GM21529 (cell line): ENCODE measurements around the gene SLC25A34.

Experiments
- ATAC-seq: cut with Tn5 transposase; IDR thresholded peaks from one replicate; pipeline ENCODE4 v1.9.1; 2021; ENCODE audit not compliant: unreplicated experiment

Gene SLC25A34

GRCh38 chr1:15770313-15770962 lies 34.4 kb downstream of the SLC25A34 start:
- no peak for ATAC-seq

GRCh38 chr1:15771836-15772515 lies 35.9 kb downstream of the SLC25A34 start:
- no peak for ATAC-seq

- no peak for ATAC-seq
These were observed 39.6 kb downstream of the SLC25A34 start for GRCh38 chr1:15775706-15776105.

- ATAC-seq, result no peak
These were observed 42.0 kb downstream of the SLC25A34 start for GRCh38 chr1:15777909-15778707.

- ATAC-seq, result no peak
These were observed 49.6 kb downstream of the SLC25A34 start for GRCh38 chr1:15785683-15786082.

- no peak for ATAC-seq
These were observed 50.5 kb downstream of the SLC25A34 start for GRCh38 chr1:15786581-15786980.

GRCh38 chr1:15788624-15789301 lies 52.7 kb downstream of the SLC25A34 start:
- ATAC-seq, result no peak
